Fibroblast of pulmonary artery (primary cell): ENCODE measurements around the gene CRABP2.

Experiments
- DNase-seq: peaks from one replicate; pipeline ENCODE4 v3.0.0-alpha.2; 2010; ENCODE audit warnings: low read depth
- H3K4me3 ChIP-seq: replicated peaks from 2 replicates; pipeline ENCODE4 v1.5.1; 2011; ENCODE audit warnings: low read depth, mild to moderate bottlenecking, control low read depth, low read length, moderate library complexity
- TF ChIP-seq, protein P1 (sequence below): IDR thresholded peaks from 2 replicates; pipeline ENCODE4 v1.5.1; 2011; ENCODE audit warnings: mild to moderate bottlenecking, control low read depth, low read length, inconsistent platforms; ENCODE audit errors: missing control alignments

The CRABP2 gene

DNA sequence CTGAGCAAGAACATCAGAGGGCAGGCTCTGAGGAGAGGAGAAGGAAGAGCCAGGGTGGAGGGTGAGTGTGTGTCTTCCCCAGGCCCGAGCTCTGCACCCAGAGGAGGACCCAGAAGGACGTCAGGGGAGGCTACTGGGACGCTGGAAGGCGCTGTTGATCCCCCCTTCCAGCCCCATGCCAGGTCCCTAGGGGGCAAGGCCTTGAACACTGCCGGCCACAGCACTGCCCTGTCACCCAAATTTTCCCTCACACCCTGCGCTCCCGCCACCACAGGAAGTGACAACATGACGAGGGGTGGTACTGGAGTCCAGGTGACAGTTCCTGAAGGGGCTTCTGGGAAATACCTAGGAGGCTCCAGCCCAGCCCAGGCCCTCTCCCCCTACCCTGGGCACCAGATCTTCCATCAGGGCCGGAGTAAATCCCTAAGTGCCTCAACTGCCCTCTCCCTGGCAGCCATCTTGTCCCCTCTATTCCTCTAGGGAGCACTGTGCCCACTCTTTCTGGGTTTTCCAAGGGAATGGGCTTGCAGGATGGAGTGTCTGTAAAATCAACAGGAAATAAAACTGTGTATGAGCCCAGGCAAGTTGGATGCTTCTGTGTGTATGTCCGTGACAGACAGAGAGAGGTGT is 46.3 kb downstream of the CRABP2 start:
- TF ChIP-seq, protein P1, sequence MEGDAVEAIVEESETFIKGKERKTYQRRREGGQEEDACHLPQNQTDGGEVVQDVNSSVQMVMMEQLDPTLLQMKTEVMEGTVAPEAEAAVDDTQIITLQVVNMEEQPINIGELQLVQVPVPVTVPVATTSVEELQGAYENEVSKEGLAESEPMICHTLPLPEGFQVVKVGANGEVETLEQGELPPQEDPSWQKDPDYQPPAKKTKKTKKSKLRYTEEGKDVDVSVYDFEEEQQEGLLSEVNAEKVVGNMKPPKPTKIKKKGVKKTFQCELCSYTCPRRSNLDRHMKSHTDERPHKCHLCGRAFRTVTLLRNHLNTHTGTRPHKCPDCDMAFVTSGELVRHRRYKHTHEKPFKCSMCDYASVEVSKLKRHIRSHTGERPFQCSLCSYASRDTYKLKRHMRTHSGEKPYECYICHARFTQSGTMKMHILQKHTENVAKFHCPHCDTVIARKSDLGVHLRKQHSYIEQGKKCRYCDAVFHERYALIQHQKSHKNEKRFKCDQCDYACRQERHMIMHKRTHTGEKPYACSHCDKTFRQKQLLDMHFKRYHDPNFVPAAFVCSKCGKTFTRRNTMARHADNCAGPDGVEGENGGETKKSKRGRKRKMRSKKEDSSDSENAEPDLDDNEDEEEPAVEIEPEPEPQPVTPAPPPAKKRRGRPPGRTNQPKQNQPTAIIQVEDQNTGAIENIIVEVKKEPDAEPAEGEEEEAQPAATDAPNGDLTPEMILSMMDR: no peak
- no peak overlapping the region for H3K4me3 ChIP-seq
- DNase-seq: no peak

DNA sequence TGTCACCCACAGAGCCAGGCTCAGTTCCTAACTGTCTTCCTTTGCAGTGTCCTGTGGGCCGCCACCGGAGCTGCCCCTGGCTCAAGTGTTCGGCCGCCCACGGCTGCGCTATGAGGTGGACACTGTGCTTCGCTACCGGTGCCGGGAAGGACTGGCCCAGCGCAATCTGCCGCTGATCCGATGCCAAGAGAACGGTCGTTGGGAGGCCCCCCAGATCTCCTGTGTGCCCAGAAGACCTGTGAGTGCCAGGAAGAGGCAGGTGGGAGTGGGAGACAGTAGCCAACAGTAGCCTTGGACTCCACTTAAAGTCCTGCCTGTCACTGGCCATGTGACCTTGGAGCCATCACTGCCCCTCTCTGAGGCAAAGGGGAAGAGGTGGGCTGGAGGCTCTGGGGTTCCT is 46.9 kb downstream of the CRABP2 start:
- TF ChIP-seq, protein P1: no peak
- no peak for DNase-seq
- no peak overlapping the region for H3K4me3 ChIP-seq

DNA sequence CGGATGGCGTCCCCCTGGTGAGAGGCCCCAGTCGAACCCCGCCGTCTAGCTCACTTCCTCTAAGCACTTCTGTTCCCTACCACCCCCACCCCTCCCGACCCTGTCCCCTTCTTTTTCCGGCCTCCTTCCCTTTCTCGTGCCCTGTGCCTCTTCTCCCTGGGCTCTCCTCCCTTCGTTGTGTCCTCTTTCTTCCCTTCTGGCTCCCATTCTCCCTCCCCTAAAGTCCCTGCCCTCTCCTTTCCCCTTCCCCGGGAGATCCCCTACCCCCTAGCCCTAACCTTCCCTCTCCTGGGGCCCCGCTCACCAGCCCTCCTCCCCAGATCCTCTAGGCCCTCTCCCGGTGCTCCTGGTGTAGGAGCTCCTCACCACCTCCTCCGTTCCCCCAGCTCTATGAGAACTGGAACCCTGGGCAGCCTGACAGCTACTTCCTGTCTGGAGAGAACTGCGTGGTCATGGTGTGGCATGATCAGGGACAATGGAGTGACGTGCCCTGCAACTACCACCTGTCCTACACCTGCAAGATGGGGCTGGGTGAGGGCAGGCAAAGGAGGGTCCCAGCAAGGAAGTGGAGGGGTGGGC is 47.6 kb downstream of the CRABP2 start:
- no peak overlapping the region for H3K4me3 ChIP-seq
- DNase-seq: no peak
- TF ChIP-seq, protein P1: no peak

DNA sequence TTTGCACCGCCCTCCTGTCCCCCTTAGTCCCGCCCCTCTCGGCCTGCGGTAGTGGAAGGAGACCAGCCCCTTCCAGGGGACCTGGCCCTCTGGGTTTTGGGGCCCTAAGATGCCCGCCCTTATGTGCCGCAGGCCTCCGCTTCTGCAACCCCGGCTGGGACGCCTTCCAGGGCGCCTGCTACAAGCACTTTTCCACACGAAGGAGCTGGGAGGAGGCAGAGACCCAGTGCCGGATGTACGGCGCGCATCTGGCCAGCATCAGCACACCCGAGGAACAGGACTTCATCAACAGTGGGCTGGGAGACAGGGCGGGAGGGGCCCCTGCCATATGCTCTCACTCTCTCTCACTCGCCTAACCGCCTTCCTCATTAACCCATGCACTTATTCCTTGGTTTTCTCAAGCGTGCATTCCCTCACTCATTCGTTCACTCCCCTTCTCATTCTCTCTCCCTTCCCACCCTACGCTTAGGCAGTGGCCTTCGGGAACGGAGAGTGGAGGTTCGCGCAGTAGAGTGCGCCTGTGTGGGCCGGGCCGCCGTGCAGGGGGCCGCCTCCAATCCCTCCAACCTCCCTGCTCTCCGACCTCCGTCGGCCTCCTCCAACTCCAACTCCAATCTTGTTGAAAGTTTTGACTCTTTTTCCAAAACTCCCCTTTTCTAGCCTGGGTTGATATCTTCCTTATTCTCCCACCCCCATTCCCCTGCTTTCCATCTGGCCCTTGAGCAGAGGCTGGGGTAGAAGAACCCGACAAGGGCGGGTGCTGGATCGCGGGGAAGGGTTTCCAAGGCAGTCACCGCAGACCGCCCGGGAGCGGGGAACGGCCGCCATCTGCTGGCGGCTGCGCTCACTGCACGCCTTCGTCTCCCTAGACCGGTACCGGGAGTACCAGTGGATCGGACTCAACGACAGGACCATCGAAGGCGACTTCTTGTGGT is 48.3 kb downstream of the CRABP2 start:
- peak overlapping the region; percentile 38 for H3K4me3 ChIP-seq
- peak; percentile 62 for DNase-seq
- TF ChIP-seq, protein P1: peak; percentile 96

DNA sequence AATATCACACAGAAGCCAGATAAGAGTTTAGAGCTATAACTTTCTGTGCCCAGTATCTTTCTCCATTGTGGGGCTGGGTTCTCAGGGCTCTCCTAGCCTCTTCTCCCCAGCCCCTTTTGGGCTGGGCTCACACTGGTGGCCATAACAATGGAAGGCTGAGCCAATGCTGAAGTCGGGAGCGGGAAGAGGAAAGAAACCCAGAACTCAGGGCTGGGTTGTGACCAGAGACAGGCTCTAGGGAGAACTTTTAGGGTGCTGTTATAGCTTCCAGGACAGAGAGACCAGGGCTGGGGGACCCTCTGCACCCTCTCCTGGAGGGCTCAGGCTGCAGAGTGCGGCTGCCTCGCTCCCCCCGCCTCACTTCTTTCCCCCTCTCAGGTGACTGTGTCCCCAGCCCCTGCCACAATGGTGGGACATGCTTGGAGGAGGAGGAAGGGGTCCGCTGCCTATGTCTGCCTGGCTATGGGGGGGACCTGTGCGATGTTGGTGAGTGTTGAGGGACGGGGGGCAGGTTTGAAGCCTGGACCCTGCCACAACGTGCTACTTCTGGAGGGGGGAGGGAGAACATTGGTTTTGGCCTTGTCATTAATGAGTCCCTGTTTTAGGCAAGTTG is 49.4 kb downstream of the CRABP2 start:
- H3K4me3 ChIP-seq: no peak overlapping the region
- TF ChIP-seq, protein P1: no peak
- DNase-seq: no peak

DNA sequence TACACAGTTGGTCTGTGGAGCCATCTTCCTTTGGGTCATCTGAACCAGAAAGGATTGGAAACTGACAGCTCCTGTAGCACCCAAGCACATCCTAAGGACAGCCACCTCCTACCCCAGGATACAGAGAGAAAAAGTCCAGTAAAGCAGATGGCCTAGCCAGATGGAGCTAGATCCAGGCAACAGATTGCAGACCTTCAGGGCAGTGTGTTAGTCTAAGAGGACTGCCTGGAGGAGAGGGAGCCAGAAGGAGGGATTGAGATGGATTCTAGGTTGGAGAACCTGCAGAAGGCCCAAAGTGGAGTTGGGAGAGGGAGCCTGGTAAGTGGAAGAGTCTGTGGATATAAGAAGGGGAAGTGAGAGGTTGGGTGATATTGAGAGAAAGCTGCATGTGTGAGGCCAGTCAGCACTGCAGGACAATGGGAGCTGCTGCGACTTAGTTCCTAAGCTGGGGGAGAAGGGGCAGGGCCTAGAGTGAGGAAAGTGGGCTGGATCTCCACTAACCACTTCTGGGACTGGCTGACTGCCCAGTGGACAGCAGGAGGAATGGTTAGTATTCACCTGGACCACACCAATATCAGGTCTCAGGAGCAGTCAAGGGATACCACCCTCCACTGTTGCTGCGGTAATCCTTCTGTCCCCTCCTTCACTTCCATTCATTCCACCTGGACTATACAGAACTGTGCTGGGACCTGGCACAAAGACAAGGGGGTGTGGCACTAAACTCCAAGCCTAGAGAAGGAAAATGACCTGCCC is 50.1 kb downstream of the CRABP2 start:
- DNase-seq: no peak
- H3K4me3 ChIP-seq: no peak overlapping the region
- TF ChIP-seq, protein P1: no peak
